Neural cell (in vitro differentiated cells): ENCODE data around the gene ABHD12. TPM values are rescaled to one million over a fixed set of nuclear protein-coding genes. Genes with fewer than 3 reads are reported as not detected.

Source experiments
- H2AFZ ChIP-seq: fragments of 200-600, 300-800 bp; sonication (generic), shearing (Covaris generic); 2 replicates; pipeline ENCODE4 v1.6.0; 2014; ENCODE audit warnings: low read depth, mild to moderate bottlenecking, antibody characterized with exemption, low read length, moderate library complexity
- H3F3A ChIP-seq: fragments of 200-600 bp; shearing (Covaris generic); 2 replicates; pipeline ENCODE4 v1.6.1; 2016; ENCODE audit warnings: mild to moderate bottlenecking, moderate library complexity, mixed read lengths, antibody characterized with exemption, low read length; ENCODE audit not compliant: insufficient read depth, poor library complexity, severe bottlenecking
- H3K27ac ChIP-seq: fragments of 200-600, 300-800 bp; sonication (generic), shearing (Covaris generic); 2 replicates; pipeline ENCODE4 v1.5.1; 2014; ENCODE audit warnings: mild to moderate bottlenecking, low read length, moderate library complexity
- H3K27me3 ChIP-seq: fragments of 300-800, 200-600 bp; sonication (generic), shearing (Covaris generic); 2 replicates; pipeline ENCODE4 v1.6.0; 2014; ENCODE audit warnings: mild to moderate bottlenecking, low read depth, low read length, moderate library complexity; ENCODE audit not compliant: insufficient read depth
- H3K36me3 ChIP-seq: fragments of 300-800, 200-600 bp; sonication (generic), shearing (Covaris generic); 2 replicates; pipeline ENCODE4 v1.5.1; 2014; ENCODE audit warnings: mild to moderate bottlenecking, antibody characterized with exemption, low read length, moderate library complexity; ENCODE audit not compliant: insufficient read depth
- H3K4me2 ChIP-seq: fragments of 300-800, 200-600 bp; sonication (generic), shearing (Covaris generic); 2 replicates; pipeline ENCODE4 v1.6.0; 2014; ENCODE audit warnings: mild to moderate bottlenecking, low read length
- H3K4me3 ChIP-seq: fragments of 300-800, 200-600 bp; sonication (generic), shearing (Covaris generic); 2 replicates; pipeline ENCODE4 v1.5.1; 2014; ENCODE audit warnings: mild to moderate bottlenecking, low read length, moderate library complexity
- H3K79me2 ChIP-seq: fragments of 200-600 bp; shearing (Covaris generic); replicated peaks from 2 replicates; pipeline ENCODE4 v1.6.0; 2014; ENCODE audit warnings: mild to moderate bottlenecking, low read length, moderate library complexity; ENCODE audit not compliant: insufficient read depth
- H3K9ac ChIP-seq: fragments of 300-800, 200-600 bp; sonication (generic), shearing (Covaris generic); 2 replicates; pipeline ENCODE4 v1.6.1; 2016; ENCODE audit warnings: mild to moderate bottlenecking, low read length, mixed read lengths
- H3K9me2 ChIP-seq: fragments of 200-600 bp; shearing (Covaris generic); 2 replicates; pipeline ENCODE4 v1.6.1; 2016; ENCODE audit warnings: mild to moderate bottlenecking, low read length, mixed read lengths; ENCODE audit not compliant: insufficient read depth
- H3K9me3 ChIP-seq: fragments of 200-600, 300-800 bp; sonication (generic), shearing (Covaris generic); 2 replicates; pipeline ENCODE4 v1.6.1; 2016; ENCODE audit warnings: mild to moderate bottlenecking, mixed run types, low read length, moderate library complexity, mixed read lengths
- H4K20me1 ChIP-seq: fragments of 200-600 bp; shearing (Covaris generic); 2 replicates; pipeline ENCODE4 v1.6.1; 2016; ENCODE audit warnings: mild to moderate bottlenecking, mixed run types; ENCODE audit not compliant: insufficient read depth
- EP300 ChIP-seq: fragments of 450-650 bp; conservative IDR thresholded peaks from 2 replicates; pipeline ENCODE4 v1.6.1; 2014; ENCODE audit warnings: antibody characterized with exemption, mild to moderate bottlenecking, moderate library complexity; ENCODE audit not compliant: poor library complexity, severe bottlenecking
- EZH2 ChIP-seq: fragments of 200-600, 300-800 bp; shearing (Covaris generic), sonication (generic); IDR thresholded peaks from 2 replicates; pipeline ENCODE4 v1.6.1; 2014; ENCODE audit warnings: antibody characterized with exemption, low read length, borderline replicate concordance, mild to moderate bottlenecking; ENCODE audit not compliant: insufficient read depth, poor library complexity, severe bottlenecking
- MXI1 ChIP-seq: fragments of 450-650 bp; conservative IDR thresholded peaks from 2 replicates; pipeline ENCODE4 v1.6.1; 2014; ENCODE audit warnings: antibody characterized with exemption, mild to moderate bottlenecking; ENCODE audit not compliant: poor library complexity, severe bottlenecking
- POLR2AphosphoS5 ChIP-seq: IDR thresholded peaks from 2 replicates; pipeline ENCODE4 v1.6.1; 2012
- RAD21 ChIP-seq: fragments of 450-650 bp; conservative IDR thresholded peaks from 2 replicates; pipeline ENCODE4 v1.6.1; 2014; ENCODE audit warnings: antibody characterized with exemption, mild to moderate bottlenecking, moderate library complexity
- SMC3 ChIP-seq: fragments of 450-650 bp; conservative IDR thresholded peaks from 2 replicates; pipeline ENCODE4 v1.6.1; 2014; ENCODE audit warnings: antibody characterized with exemption, mild to moderate bottlenecking, moderate library complexity; ENCODE audit not compliant: poor library complexity
- TAF1 ChIP-seq: IDR thresholded peaks from 2 replicates; pipeline ENCODE4 v1.6.1; 2012; ENCODE audit warnings: low read depth
- polyA plus RNA-seq: library from polyadenylated mRNA; depleted of rRNA; stranded (reverse); fragments of >200 nt; gene quantifications from 2 replicates; pipeline ENCODE4 v1.2.3, GENCODE V29; 2014
- TF ChIP-seq, protein P1 (sequence below): IDR thresholded peaks from 2 replicates; pipeline ENCODE4 v1.6.1; 2012; ENCODE audit warnings: borderline replicate concordance
- TF ChIP-seq, protein P2 (sequence below): fragments of 450-650 bp; IDR thresholded peaks from 2 replicates; pipeline ENCODE4 v1.5.1; 2014; ENCODE audit warnings: antibody characterized with exemption, mild to moderate bottlenecking, moderate library complexity; ENCODE audit not compliant: poor library complexity, severe bottlenecking

Gene ABHD12
- polyA plus RNA-seq, 1 donor from 2014 or later = 32.3 TPM

DNA sequence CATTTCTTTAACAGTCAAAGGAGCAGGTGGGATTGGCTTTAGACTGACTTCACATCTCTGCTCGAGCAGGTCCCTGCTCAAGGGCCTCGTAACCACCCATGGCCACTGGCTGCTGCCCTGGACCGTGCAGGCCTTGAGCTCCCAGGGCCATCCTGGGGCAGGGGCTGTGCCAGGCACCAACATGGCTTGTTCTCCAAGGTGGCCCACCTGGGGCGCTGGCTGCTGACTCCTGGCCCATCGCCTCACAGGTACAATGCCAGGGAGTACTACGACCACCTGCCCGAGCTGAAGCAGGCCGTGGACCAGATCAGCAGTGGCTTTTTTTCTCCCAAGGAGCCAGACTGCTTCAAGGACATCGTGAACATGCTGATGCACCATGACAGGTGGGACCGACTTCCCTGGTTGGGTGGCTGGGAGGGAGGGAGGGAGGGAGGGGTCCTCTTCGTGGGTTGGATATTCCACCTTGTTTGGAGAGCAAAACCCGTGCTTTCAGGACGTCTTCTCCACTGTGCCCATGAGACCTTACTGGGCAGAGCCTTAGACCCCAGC lies 96.7 kb downstream of the ABHD12 start:
- Histone ChIP-seq H2AFZ (no peak overlapping the region), H3K4me2 (no peak overlapping the region), H3K27me3 (no peaks in the 10 kb centered on the region), H3K9me2 (no peaks in the 10 kb centered on the region), H3K9ac (no peak overlapping the region), H3K9me3 (no peaks in the 10 kb centered on the region), H3K4me3 (no peak overlapping the region), H4K20me1 (no peaks in the 10 kb centered on the region), H3K36me3 (no peaks in the 10 kb centered on the region), H3F3A (no peaks in the 10 kb centered on the region), H3K79me2 (no peaks in the 10 kb centered on the region), H3K27ac (no peak overlapping the region)
- TF ChIP-seq POLR2AphosphoS5 (no peak), SMC3 (no peak), MXI1 (no peak), EZH2 (no peak), EP300 (no peak), TAF1 (no peak), RAD21 (no peak)
- TF ChIP-seq, protein P1, sequence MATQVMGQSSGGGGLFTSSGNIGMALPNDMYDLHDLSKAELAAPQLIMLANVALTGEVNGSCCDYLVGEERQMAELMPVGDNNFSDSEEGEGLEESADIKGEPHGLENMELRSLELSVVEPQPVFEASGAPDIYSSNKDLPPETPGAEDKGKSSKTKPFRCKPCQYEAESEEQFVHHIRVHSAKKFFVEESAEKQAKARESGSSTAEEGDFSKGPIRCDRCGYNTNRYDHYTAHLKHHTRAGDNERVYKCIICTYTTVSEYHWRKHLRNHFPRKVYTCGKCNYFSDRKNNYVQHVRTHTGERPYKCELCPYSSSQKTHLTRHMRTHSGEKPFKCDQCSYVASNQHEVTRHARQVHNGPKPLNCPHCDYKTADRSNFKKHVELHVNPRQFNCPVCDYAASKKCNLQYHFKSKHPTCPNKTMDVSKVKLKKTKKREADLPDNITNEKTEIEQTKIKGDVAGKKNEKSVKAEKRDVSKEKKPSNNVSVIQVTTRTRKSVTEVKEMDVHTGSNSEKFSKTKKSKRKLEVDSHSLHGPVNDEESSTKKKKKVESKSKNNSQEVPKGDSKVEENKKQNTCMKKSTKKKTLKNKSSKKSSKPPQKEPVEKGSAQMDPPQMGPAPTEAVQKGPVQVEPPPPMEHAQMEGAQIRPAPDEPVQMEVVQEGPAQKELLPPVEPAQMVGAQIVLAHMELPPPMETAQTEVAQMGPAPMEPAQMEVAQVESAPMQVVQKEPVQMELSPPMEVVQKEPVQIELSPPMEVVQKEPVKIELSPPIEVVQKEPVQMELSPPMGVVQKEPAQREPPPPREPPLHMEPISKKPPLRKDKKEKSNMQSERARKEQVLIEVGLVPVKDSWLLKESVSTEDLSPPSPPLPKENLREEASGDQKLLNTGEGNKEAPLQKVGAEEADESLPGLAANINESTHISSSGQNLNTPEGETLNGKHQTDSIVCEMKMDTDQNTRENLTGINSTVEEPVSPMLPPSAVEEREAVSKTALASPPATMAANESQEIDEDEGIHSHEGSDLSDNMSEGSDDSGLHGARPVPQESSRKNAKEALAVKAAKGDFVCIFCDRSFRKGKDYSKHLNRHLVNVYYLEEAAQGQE = no peak
- TF ChIP-seq, protein P2, sequence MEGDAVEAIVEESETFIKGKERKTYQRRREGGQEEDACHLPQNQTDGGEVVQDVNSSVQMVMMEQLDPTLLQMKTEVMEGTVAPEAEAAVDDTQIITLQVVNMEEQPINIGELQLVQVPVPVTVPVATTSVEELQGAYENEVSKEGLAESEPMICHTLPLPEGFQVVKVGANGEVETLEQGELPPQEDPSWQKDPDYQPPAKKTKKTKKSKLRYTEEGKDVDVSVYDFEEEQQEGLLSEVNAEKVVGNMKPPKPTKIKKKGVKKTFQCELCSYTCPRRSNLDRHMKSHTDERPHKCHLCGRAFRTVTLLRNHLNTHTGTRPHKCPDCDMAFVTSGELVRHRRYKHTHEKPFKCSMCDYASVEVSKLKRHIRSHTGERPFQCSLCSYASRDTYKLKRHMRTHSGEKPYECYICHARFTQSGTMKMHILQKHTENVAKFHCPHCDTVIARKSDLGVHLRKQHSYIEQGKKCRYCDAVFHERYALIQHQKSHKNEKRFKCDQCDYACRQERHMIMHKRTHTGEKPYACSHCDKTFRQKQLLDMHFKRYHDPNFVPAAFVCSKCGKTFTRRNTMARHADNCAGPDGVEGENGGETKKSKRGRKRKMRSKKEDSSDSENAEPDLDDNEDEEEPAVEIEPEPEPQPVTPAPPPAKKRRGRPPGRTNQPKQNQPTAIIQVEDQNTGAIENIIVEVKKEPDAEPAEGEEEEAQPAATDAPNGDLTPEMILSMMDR = no peak

DNA sequence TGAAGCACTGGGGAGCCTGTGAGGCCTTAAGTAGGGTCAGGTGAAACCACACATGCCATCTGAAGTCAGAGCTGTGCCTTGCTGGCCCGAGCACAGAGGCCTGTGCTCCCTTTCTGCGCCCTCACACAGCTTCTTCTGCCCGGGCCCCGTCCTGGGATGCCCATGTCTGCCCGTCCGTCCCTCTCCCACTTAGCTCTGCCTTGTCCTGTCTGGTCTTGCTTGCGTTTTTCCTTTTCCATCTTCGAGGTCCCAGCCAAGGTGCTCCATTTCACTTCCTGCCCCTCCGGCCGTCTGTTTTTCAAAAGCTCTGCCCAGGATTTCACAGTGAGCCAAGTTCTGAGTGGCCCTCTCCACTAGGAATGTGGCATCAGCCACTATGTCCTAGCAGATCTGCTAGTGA lies 97.1 kb downstream of the ABHD12 start:
- Histone ChIP-seq H3K9ac (no peak overlapping the region), H3F3A (no peaks in the 10 kb centered on the region), H2AFZ (no peak overlapping the region), H3K9me3 (no peaks in the 10 kb centered on the region), H3K36me3 (no peaks in the 10 kb centered on the region), H4K20me1 (no peaks in the 10 kb centered on the region), H3K27ac (no peak overlapping the region), H3K9me2 (no peaks in the 10 kb centered on the region), H3K27me3 (no peaks in the 10 kb centered on the region), H3K79me2 (no peaks in the 10 kb centered on the region), H3K4me2 (no peak overlapping the region), H3K4me3 (no peak overlapping the region)
- TF ChIP-seq, protein P1 = no peak
- TF ChIP-seq POLR2AphosphoS5 (no peak), MXI1 (no peak), RAD21 (no peak), EP300 (no peak), EZH2 (no peak), SMC3 (no peak), TAF1 (no peak)
- TF ChIP-seq, protein P2 = no peak
